Fibroblast of pulmonary artery (primary cell): ENCODE results near the gene LIX1L.

Experiments used
- DNase-seq: peaks from one replicate; pipeline ENCODE4 v3.0.0-alpha.2; 2010; ENCODE audit warnings: low read depth
- H3K4me3 ChIP-seq: replicated peaks from 2 replicates; pipeline ENCODE4 v1.5.1; 2011; ENCODE audit warnings: low read depth, mild to moderate bottlenecking, control low read depth, low read length, moderate library complexity
- TF ChIP-seq, protein P1 (sequence below): IDR thresholded peaks from 2 replicates; pipeline ENCODE4 v1.5.1; 2011; ENCODE audit warnings: mild to moderate bottlenecking, control low read depth, low read length, inconsistent platforms; ENCODE audit errors: missing control alignments

The LIX1L gene

DNA sequence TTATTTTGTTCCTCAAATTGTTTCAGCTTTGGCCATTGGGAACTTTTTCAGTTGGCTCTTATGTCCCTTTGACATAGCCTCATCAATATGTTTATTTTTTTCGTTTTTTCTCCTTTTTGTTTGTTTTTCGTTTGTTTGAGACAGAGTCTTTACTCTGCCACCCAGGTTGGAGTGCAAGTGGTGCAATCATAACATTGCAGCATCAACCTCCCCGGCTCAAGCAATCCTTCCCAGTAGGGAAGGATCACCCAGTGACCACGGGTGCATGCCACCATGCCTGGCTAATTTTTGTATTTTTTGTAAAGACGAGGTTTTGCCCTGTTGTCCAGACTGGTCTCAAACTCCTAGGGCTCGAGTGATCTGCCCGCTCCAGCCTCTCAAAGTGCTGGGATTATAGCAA lies 14.8 kb upstream of the LIX1L start:
- DNase-seq: no peak
- no peak overlapping the region for H3K4me3 ChIP-seq
- TF ChIP-seq, protein P1, sequence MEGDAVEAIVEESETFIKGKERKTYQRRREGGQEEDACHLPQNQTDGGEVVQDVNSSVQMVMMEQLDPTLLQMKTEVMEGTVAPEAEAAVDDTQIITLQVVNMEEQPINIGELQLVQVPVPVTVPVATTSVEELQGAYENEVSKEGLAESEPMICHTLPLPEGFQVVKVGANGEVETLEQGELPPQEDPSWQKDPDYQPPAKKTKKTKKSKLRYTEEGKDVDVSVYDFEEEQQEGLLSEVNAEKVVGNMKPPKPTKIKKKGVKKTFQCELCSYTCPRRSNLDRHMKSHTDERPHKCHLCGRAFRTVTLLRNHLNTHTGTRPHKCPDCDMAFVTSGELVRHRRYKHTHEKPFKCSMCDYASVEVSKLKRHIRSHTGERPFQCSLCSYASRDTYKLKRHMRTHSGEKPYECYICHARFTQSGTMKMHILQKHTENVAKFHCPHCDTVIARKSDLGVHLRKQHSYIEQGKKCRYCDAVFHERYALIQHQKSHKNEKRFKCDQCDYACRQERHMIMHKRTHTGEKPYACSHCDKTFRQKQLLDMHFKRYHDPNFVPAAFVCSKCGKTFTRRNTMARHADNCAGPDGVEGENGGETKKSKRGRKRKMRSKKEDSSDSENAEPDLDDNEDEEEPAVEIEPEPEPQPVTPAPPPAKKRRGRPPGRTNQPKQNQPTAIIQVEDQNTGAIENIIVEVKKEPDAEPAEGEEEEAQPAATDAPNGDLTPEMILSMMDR: no peak

DNA sequence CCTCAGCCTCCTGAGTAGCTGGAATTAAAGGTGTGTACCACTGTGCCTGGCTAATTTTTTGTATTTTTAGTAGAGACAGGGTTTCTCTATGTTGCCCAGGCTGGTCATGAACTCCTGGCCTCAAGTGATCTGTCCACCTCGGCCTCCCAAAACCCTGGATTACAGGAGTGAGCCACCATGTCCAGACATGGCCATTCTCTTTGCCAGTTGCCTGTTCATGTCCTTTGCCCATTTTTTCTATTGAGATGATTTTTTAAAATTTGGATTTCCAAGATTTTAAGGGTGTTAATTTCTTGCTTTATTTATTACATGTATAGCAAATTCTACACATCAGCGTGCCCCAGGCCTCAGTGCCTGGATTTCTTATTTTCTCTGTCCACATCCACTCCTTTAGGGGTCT lies 9.5 kb upstream of the LIX1L start:
- H3K4me3 ChIP-seq: no peak overlapping the region
- DNase-seq: no peak
- TF ChIP-seq, protein P1: no peak

DNA sequence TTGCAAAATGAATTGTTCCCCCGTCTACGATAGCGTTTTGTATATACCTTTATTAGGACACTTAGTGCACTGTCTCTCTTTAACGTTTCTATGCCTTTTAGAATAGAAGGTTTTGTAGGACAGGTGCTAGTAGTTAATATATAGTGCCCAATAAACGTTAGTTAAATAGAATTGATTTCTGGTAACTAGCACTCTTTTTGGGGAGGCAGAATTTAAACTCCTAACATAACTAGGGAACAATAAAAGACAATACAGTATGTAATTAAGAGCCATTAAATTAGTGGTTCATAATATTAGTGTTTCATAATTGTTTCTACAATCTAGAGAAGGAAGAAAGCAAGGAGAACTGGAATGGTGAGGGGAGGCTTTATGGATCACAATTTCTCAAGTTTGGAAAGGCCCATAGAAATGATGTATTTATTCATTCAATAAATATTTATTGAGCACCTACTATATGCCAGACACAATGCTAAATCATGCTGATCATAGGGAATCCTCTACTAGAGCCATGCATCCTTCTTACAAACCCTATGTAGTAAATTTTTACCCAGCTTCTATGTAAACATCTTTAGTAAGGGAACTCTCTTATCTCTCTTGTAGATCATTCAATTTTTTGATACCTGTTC lies 7.4 kb upstream of the LIX1L start:
- DNase-seq: no peak
- peak overlapping the region; percentile 65 for H3K4me3 ChIP-seq
- TF ChIP-seq, protein P1: no peak

DNA sequence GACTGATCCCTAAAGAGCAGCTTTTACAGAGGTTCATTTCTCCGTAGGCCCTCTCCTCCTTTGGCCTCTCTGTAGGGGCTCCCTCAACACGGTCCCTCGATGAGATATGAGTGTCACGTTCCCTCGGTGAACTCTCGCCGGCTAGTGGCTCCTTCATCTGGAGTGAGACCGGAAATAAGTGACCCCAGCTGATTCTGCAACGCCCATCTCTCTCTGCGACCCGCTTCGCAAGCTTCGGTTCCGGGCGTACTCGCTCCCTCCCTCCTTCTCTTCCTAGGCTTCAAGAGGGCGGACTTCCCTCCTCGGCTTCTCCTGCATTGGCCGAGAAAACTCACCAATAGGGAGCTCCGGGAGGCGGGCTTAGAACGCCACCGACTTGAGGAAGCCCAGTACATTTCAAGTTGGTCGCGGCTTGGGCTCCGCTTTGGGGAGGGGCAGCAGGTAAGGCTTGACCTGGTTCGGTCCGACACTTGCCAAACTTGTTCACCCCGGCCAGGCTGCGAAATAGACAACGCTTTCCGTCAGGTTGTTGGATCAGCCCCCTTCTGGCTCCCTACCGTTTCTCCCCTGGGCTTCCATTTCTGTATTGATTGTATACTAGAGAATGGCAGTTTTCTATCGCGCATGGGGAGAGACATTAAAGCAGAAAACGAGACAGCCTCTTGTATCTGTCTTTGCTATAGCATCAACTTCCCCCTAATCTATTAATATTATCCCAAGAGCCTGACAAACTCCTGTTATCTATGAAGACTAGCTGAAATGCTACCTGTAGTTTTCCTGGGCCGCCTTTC lies 6.7 kb upstream of the LIX1L start, which contains the start of the genes ANKRD34A and POLR3GL:
Gene ANKRD34A (minus strand): TSS at position 248 of the 791 bp plus-strand sequence. CDS start 2,816 bp downstream, outside the sequence.
Gene POLR3GL (plus strand): TSS at position 363 of the 791 bp plus-strand sequence. CDS start 10,176 bp downstream, outside the sequence.
- TF ChIP-seq, protein P1: no peak
- H3K4me3 ChIP-seq: peak within 1 kb of the TSS; percentile 65
- peak; percentile 90 for DNase-seq

DNA sequence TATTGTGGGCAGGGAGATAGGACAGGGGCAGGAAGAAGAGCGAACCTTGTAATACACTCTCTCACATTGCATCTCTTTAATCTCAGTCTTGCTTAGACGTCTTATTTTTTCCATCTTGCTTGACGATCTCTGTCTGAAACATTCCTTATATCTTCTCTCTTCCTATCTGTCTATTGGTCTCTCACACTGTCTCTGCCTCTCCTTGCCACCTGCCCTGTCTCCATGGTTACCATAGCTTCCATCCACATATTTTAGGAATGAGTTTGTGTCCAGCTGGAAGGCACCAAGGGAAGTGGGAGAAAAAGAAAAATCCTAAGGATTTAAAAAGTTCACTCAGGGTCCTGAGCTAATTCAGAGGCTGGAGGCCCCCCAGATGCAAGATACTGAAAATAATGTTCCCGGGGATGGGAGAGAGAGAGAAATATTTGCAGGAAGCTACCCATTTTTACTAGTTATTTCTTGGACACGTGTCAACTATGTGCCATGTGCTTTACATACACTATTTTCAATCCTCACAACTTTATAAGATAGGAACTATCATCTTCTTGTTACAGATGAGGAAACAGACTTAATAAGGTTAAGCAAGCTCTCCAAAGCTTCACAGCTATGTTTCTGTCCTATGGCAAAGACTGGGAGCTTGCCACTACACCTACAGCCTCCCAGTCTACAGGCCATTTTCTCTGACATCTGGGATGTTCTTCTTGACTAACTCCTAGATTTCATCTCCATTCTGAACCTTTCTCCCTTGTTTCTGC lies 5.6 kb upstream of the LIX1L start:
- TF ChIP-seq, protein P1: no peak
- peak overlapping the region; percentile 65 for H3K4me3 ChIP-seq
- peak; percentile 58 for DNase-seq

DNA sequence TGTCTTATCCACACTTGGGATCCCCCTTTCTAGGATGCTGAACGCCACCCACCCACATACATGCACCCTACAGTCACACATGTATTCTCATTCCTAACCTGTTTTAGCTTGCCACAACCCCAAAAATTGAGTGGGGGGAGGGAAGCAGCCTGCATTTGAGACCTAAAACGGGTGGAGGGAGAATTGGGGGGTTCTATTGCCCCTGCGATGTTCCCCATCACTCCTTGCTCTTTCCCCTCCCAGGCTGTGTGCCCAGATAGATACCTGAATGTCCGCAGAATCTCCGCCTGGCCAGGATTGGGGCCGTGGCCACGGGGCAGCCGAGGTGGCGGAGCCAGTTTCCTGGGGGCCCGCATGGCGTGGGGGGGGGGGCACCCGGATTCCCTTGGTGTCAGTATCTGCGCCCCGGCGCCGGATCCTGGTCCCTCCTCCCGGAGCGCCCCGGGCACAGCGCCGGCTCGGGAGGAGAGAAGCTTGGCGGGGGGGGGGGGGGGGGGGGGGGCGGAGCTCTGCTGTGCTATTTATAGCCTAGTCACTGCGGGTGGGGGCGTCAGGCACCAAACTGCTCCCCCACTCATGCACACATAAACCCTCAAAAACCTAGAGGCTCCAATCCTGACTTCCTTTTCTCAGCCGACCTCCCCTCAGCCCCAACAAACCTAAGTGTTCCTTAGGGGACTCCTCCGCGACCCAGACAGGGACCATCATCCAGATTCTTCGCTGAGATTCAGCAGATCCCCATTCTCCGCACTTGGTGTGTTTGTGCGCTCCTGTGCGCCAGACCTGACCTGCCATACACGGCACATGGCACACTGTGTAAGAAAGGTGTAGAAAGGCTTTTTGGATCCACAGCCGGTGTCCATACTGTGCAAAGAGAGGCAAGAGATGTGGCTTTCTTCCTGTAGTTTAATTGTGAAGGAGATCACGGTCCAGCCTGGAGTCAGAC lies 4.6 kb upstream of the LIX1L start:
- peak overlapping the region; percentile 68 for H3K4me3 ChIP-seq
- DNase-seq: no peak
- TF ChIP-seq, protein P1: no peak
